ENCODE data around the gene WDFY4. TPM values are rescaled to one million over a fixed set of nuclear protein-coding genes. Genes with fewer than 3 reads are reported as not detected.

Gene WDFY4
- total and polyA plus RNA-seq, 2 experiments from 2014 or later = not detected

- Histone ChIP-seq H3K79me2 (ENCODE audit: insufficient read depth) (no peaks in the 10 kb centered on the region), H3K4me1 (ENCODE audit: insufficient read depth) (no peaks in the 10 kb centered on the region), H3K27ac (no peak overlapping the region), H3K9ac (no peak overlapping the region), H3K27me3 (replicated peaks; ENCODE audit: insufficient read depth) (peaks cover 17% of the 10 kb centered on the region; the same call in 1 of the 2 replicates), H3K36me3 (ENCODE audit: low read depth) (no peaks in the 10 kb centered on the region), H3F3A (ENCODE audit: insufficient read depth) (no peaks in the 10 kb centered on the region), H3K9me3 (ENCODE audit: low read depth) (no peaks in the 10 kb centered on the region), H2AFZ (no peak overlapping the region), H3K9me2 (ENCODE audit: insufficient read depth) (no peaks in the 10 kb centered on the region), H4K20me1 (ENCODE audit: insufficient read depth) (no peaks in the 10 kb centered on the region), H3K4me3 (no peak overlapping the region), H3K4me2 (ENCODE audit: unreplicated experiment) (no peak overlapping the region)
- DNase-seq = no peak
- TF ChIP-seq EZH2 (IDR thresholded peaks at IDR 0.05; ENCODE audit: insufficient read depth, poor library complexity, severe bottlenecking) (no peak), EZH2phosphoT487 (IDR thresholded peaks at IDR 0.05; ENCODE audit: insufficient read depth, low read depth) (no peak)
- in situ Hi-C loops (cut with MboI) = no loop called here
- 69 to 76% methylated on average over 10 of the region's 10 CpGs for WGBS, 2 experiments (ENCODE audit: low coverage in 1 of 2, low lambda C conversion rate in 2 of 2, missing lambda C conversion rate in 2 of 2)
Measured at GRCh38 chr10:48772059-48772458, 87.4 kb downstream of the WDFY4 start.

- no peak for DNase-seq
- Histone ChIP-seq H3K79me2 (ENCODE audit: insufficient read depth) (no peaks in the 10 kb centered on the region), H3K4me3 (no peak overlapping the region), H3K36me3 (ENCODE audit: low read depth) (no peaks in the 10 kb centered on the region), H3K9me2 (ENCODE audit: insufficient read depth) (no peaks in the 10 kb centered on the region), H3K9ac (no peak overlapping the region), H3K27me3 (replicated peaks; ENCODE audit: insufficient read depth) (peaks cover 13% of the 10 kb centered on the region; the same call in 1 of the 2 replicates), H3K27ac (no peak overlapping the region), H3K4me1 (ENCODE audit: insufficient read depth) (no peaks in the 10 kb centered on the region), H4K20me1 (ENCODE audit: insufficient read depth) (no peaks in the 10 kb centered on the region), H3K9me3 (ENCODE audit: low read depth) (no peaks in the 10 kb centered on the region), H3F3A (ENCODE audit: insufficient read depth) (no peaks in the 10 kb centered on the region), H2AFZ (no peak overlapping the region), H3K4me2 (ENCODE audit: unreplicated experiment) (no peak overlapping the region)
- 63 to 73% methylated on average over 4 of the region's 4 CpGs for WGBS, 2 experiments (ENCODE audit: low coverage in 1 of 2, low lambda C conversion rate in 2 of 2, missing lambda C conversion rate in 2 of 2)
- in situ Hi-C loops (cut with MboI) = no loop called here
- TF ChIP-seq EZH2phosphoT487 (IDR thresholded peaks at IDR 0.05; ENCODE audit: insufficient read depth, low read depth) (no peak), EZH2 (IDR thresholded peaks at IDR 0.05; ENCODE audit: insufficient read depth, poor library complexity, severe bottlenecking) (no peak)
Measured at GRCh38 chr10:48773580-48773979, 88.9 kb downstream of the WDFY4 start.

GRCh38 chr10:48774416-48775205 lies 89.9 kb downstream of the WDFY4 start:
- Histone ChIP-seq H3K27me3 (replicated peaks; ENCODE audit: insufficient read depth) (peaks cover 13% of the 10 kb centered on the region), H3K4me3 (no peak overlapping the region), H4K20me1 (ENCODE audit: insufficient read depth) (no peaks in the 10 kb centered on the region), H3K36me3 (ENCODE audit: low read depth) (no peaks in the 10 kb centered on the region), H2AFZ (no peak overlapping the region), H3K9me2 (ENCODE audit: insufficient read depth) (no peaks in the 10 kb centered on the region), H3K9me3 (ENCODE audit: low read depth) (no peaks in the 10 kb centered on the region), H3K4me2 (ENCODE audit: unreplicated experiment) (no peak overlapping the region), H3K79me2 (ENCODE audit: insufficient read depth) (no peaks in the 10 kb centered on the region), H3K27ac (no peak overlapping the region), H3K4me1 (ENCODE audit: insufficient read depth) (no peaks in the 10 kb centered on the region), H3K9ac (no peak overlapping the region), H3F3A (ENCODE audit: insufficient read depth) (no peaks in the 10 kb centered on the region)
- in situ Hi-C loops (cut with MboI) = no loop called here
- TF ChIP-seq EZH2 (IDR thresholded peaks at IDR 0.05; ENCODE audit: insufficient read depth, poor library complexity, severe bottlenecking) = no peak
- TF ChIP-seq EZH2phosphoT487 (IDR thresholded peaks at IDR 0.05; ENCODE audit: insufficient read depth, low read depth) = no peak
- no peak for DNase-seq
- WGBS, 2 experiments (ENCODE audit: low coverage in 1 of 2, low lambda C conversion rate in 2 of 2, missing lambda C conversion rate in 2 of 2) = 47 to 66% methylated on average over 9 to 11 of the region's 12 CpGs

GRCh38 chr10:48775206-48775517 lies 90.5 kb downstream of the WDFY4 start:
- 54 to 60% methylated on average over 4 of the region's 4 CpGs for WGBS, 2 experiments (ENCODE audit: low coverage in 1 of 2, low lambda C conversion rate in 2 of 2, missing lambda C conversion rate in 2 of 2)
- no peak for DNase-seq
- Histone ChIP-seq H3K4me3 (no peak overlapping the region), H3K79me2 (ENCODE audit: insufficient read depth) (no peaks in the 10 kb centered on the region), H3K4me1 (ENCODE audit: insufficient read depth) (no peaks in the 10 kb centered on the region), H3K27me3 (replicated peaks; ENCODE audit: insufficient read depth) (peaks cover 12% of the 10 kb centered on the region), H3K9me2 (ENCODE audit: insufficient read depth) (no peaks in the 10 kb centered on the region), H3K4me2 (ENCODE audit: unreplicated experiment) (no peak overlapping the region), H2AFZ (no peak overlapping the region), H3F3A (ENCODE audit: insufficient read depth) (no peaks in the 10 kb centered on the region), H3K9ac (no peak overlapping the region), H3K27ac (no peak overlapping the region), H3K36me3 (ENCODE audit: low read depth) (no peaks in the 10 kb centered on the region), H3K9me3 (ENCODE audit: low read depth) (no peaks in the 10 kb centered on the region), H4K20me1 (ENCODE audit: insufficient read depth) (no peaks in the 10 kb centered on the region)
- TF ChIP-seq EZH2phosphoT487 (IDR thresholded peaks at IDR 0.05; ENCODE audit: insufficient read depth, low read depth) (no peak), EZH2 (IDR thresholded peaks at IDR 0.05; ENCODE audit: insufficient read depth, poor library complexity, severe bottlenecking) (no peak)
- in situ Hi-C loops (cut with MboI) = no loop called here
